ENCODE data around the gene FREY1. TPM values are rescaled to one million over a fixed set of nuclear protein-coding genes. Genes with fewer than 3 reads are reported as not detected.
A peak's percentile ranks its signal among the peaks of the same experiment; 100 is the strongest.

The FREY1 gene
- total and polyA plus RNA-seq, 2 donors from 2014 or later = 0.99 to 1.0 TPM

DNA sequence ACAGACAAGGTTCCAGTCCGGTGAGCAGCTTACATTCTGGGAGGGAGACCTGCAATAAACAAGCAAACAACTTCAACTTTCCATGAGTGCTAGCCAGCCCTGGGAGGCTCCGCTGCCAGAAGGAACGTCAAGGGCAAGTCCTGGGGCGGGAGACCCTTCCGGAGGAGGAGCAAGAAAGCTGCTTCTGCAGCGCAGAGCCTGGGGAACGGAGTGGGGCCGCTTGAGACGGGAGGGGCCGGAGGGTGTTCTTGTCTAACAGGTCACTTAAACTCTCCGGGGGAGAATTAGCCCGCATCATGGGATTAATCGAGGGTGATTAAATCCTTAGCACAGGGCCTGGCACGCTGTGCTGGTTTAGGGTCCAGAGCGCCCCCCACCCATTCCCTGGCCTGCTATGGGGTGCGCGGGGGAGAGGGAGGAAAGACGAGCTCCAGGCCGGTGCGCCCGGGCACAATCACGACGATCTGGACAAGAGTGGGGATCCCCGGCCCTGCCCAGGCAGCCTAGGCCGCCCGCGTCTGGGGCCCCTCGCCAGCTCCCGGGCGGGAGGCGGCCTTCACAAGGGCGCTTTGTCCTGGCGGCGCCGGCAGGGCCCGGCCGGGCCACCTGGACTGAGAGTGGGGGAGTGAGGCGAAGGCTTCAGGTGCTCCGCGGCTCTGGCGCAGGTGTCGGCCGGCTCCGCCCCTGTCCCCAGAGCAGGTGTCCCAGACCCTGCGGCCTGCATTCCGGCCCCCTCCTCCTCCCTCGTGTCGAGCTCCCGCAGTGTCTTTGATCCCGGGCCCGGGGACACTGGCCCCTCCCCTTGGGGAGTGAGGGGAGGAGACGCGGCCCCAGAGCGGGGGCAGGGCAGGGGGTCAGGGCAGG, 14.7 kb upstream of the FREY1 start:
- FAIRE-seq = no peak
- peak overlapping the region in 1 of 3 donors; percentile 57 for H3K4me3 ChIP-seq (ENCODE audit: low read length in 3 of 3)
- peaks cover 0 to 27% (median 0%) of the 10 kb centered on the region in 3 donors for H3K4me1 ChIP-seq (ENCODE audit: control insufficient read depth in 2 of 3, insufficient read depth in 2 of 3, low read depth in 1 of 3, low read length in 3 of 3)

DNA sequence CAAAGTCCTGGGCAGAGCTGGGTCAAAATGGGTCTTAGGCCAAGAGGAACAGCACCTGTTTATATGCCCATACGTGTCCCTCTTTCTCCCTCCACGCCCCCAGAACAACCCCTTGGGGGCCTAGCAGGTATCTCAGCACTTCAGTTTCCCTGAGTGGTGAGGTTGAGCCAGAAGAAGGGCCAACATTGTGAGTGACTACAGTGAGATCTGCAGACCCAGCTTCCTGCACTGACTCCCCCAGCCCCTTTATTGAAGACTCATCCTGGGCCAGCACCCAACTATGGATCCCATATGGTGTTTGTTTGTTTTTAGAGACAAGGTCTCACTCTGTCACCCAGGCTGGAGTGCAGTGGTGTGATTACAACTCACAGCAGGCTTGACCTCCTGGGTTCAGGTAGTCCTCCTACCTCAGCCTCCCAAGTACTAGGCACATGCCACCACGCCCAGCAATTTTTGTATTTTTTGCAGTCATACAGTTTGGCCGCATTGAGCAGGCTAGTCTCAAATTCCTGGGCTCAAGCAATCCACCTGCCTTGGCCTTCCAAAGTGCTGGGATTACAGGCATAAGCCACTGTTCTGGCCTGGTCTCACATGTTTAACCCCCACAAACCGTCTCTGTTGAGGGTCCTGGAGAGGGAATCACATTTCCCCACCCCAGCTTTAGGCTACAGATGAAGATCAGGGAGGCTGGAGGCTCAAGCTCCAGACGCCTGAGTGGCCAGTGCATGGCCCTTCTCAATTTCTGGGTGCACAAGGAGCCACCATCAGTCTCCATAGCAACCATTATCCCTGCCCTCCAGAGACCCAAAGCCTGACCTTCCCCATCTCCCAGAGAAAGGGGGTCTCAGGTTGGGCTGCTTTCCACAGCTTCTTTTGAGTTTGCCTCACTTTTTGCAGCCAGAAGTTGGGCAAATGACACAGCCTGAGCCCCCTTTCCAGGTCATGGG, 13.7 kb upstream of the FREY1 start:
- TF ChIP-seq, protein P1, sequence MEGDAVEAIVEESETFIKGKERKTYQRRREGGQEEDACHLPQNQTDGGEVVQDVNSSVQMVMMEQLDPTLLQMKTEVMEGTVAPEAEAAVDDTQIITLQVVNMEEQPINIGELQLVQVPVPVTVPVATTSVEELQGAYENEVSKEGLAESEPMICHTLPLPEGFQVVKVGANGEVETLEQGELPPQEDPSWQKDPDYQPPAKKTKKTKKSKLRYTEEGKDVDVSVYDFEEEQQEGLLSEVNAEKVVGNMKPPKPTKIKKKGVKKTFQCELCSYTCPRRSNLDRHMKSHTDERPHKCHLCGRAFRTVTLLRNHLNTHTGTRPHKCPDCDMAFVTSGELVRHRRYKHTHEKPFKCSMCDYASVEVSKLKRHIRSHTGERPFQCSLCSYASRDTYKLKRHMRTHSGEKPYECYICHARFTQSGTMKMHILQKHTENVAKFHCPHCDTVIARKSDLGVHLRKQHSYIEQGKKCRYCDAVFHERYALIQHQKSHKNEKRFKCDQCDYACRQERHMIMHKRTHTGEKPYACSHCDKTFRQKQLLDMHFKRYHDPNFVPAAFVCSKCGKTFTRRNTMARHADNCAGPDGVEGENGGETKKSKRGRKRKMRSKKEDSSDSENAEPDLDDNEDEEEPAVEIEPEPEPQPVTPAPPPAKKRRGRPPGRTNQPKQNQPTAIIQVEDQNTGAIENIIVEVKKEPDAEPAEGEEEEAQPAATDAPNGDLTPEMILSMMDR (IDR thresholded peaks at IDR 0.05; ENCODE audit: borderline replicate concordance, extremely low read depth, insufficient read depth) = no peak
- H3K4me3 ChIP-seq (ENCODE audit: low read length in 3 of 3) = peak overlapping the region in 1 of 3 donors; percentile 57
- intact Hi-C loops (cut with DNase I) = no loop called here

More for the DNA sequence above, 14.7 kb upstream of the FREY1 start:
- peak overlapping the region in 1 of 3 donors; percentile 73 for H3K9ac ChIP-seq (ENCODE audit: low read length in 3 of 3)
- no peaks in the 10 kb centered on the region for H3K9me3 ChIP-seq (ENCODE audit: control insufficient read depth in 2 of 3, insufficient read depth in 1 of 3, low read length in 3 of 3)
- H3K36me3 ChIP-seq (ENCODE audit: control insufficient read depth in 2 of 3, insufficient read depth in 3 of 3, low read length in 3 of 3) = no peaks in the 10 kb centered on the region
- peak overlapping the region; percentile 71 to 94 for H3K27ac ChIP-seq (ENCODE audit: low read depth in 2 of 2, low read length in 2 of 2)
- intact Hi-C loops (cut with DNase I) = no loop called here
- peaks cover 3% of the 10 kb centered on the region for H3K27me3 ChIP-seq (ENCODE audit: control insufficient read depth, insufficient read depth, low read length)
- peak; percentile 84 to 92 (median 86) for DNase-seq
- TF ChIP-seq, protein P1 (IDR thresholded peaks at IDR 0.05; ENCODE audit: borderline replicate concordance, extremely low read depth, insufficient read depth) = no peak

DNA sequence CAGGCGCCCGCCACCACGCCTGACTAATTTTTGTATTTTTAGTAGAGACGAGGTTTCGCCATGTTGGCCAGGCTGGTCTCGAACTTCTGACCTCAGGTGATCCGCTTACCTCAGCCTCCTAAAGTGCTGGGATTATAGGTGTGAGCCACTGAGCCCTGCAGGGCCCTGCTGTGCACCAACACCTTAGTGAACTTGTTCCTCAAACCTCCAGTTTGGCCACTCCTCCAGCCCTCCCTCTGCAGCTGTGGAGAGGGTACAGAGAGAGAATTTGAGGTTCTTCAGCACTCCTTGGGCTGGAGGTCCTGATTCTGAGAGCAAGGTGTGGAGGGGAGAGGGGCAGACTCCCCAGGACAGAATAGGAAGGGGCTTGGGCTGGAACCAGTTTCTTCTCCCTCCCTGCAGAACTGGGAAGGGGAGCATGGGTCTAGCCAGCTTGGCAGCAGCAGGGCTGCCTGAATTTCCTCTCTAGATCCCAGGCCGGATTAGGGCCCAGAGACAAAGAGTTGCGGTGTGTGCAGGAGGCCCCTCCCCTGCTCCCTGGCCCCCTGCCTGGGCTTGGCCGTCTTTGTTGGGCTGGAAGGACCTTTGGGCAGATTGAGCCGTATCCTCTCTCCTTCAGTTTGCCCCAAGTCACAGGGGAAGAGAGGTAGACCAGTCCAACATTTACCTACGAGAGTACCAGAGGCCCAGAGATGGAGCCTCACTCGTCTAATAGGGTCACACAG, 12.9 kb upstream of the FREY1 start:
- peaks cover 3% of the 10 kb centered on the region for H3K27me3 ChIP-seq (ENCODE audit: control insufficient read depth, insufficient read depth, low read length)
- TF ChIP-seq, protein P1 (IDR thresholded peaks at IDR 0.05; ENCODE audit: borderline replicate concordance, extremely low read depth, insufficient read depth) = no peak
- DNase-seq (peak in 2 of 5 donors; percentile 30 to 50), FAIRE-seq (no peak)
- no peak overlapping the region for H3K4me3 ChIP-seq (ENCODE audit: low read length in 3 of 3)
- H3K9ac ChIP-seq (ENCODE audit: low read length in 3 of 3) = no peak overlapping the region
- peaks cover 0 to 33% (median 3%) of the 10 kb centered on the region in 3 donors for H3K4me1 ChIP-seq (ENCODE audit: control insufficient read depth in 2 of 3, insufficient read depth in 2 of 3, low read depth in 1 of 3, low read length in 3 of 3)
- intact Hi-C loops (cut with DNase I) = no loop called here
- peak overlapping the region in 1 of 2 donors; percentile 71 for H3K27ac ChIP-seq (ENCODE audit: low read depth in 2 of 2, low read length in 2 of 2)
- H3K9me3 ChIP-seq (ENCODE audit: control insufficient read depth in 2 of 3, insufficient read depth in 1 of 3, low read length in 3 of 3) = no peaks in the 10 kb centered on the region
- peaks cover 0 to 9% (median 9%) of the 10 kb centered on the region in 3 donors for H3K36me3 ChIP-seq (ENCODE audit: control insufficient read depth in 2 of 3, insufficient read depth in 3 of 3, low read length in 3 of 3)

More for the DNA sequence above, 13.7 kb upstream of the FREY1 start:
- FAIRE-seq (no peak), DNase-seq (peak in 2 of 5 donors; percentile 22 to 46)
- Histone ChIP-seq H3K27me3 (ENCODE audit: control insufficient read depth, insufficient read depth, low read length) (peaks cover 3% of the 10 kb centered on the region), H3K9me3 (ENCODE audit: control insufficient read depth in 2 of 3, insufficient read depth in 1 of 3, low read length in 3 of 3) (no peaks in the 10 kb centered on the region), H3K4me1 (ENCODE audit: control insufficient read depth in 2 of 3, insufficient read depth in 2 of 3, low read depth in 1 of 3, low read length in 3 of 3) (peaks cover 0 to 33% (median 3%) of the 10 kb centered on the region in 3 donors), H3K27ac (ENCODE audit: low read depth in 2 of 2, low read length in 2 of 2) (peak overlapping the region; percentile 71 to 94), H3K9ac (ENCODE audit: low read length in 3 of 3) (peak overlapping the region in 1 of 3 donors; percentile 73), H3K36me3 (ENCODE audit: control insufficient read depth in 2 of 3, insufficient read depth in 3 of 3, low read length in 3 of 3) (peaks cover 0 to 3% (median under 1%) of the 10 kb centered on the region in 3 donors)

Data from kidney (tissue), 14 donors.